Thyroid gland (tissue), 4 donors: ENCODE data around the gene ARHGDIB.

Experiments
- POLR2A ChIP-seq, 2 donors: fragments of 450-650 bp; IDR thresholded peaks; one replicate each; pipeline ENCODE4 v1.6.1; 2017; ENCODE audit warnings: antibody characterized with exemption in 2 of 2, mild to moderate bottlenecking in 2 of 2, moderate library complexity in 1 of 2
- TF ChIP-seq, protein P1 (sequence below), 6 experiments: fragments of 200-600 bp in 3 of 6; fragments of 450-650 bp in 3 of 6; sonication (generic) in 3 of 6; IDR thresholded peaks; one replicate each; pipeline ENCODE4 v1.5.1; 2016 to 2019; ENCODE audit warnings: antibody characterized with exemption in 6 of 6, mild to moderate bottlenecking in 2 of 6, inconsistent platforms in 1 of 6, moderate library complexity in 1 of 6

DNA sequence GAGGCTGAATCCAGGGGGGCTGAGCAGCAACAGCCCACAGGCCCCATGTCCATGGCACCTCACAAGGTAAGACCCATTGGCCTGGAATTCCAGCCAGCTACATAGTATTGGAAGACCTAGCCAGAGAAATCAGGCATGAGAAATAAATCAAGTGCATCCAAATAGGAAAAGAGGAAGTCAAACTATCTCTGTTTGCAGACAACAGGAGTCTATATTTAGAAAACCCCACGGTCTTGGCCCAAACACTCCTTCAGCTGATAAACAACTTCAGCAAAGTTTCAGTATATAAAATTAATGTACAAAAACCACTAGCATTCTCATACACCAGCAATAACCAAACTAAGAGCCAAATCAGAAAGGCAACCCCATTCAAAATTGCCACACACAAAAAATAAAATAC is 28.4 kb upstream of the ARHGDIB start:
- TF ChIP-seq, protein P1, sequence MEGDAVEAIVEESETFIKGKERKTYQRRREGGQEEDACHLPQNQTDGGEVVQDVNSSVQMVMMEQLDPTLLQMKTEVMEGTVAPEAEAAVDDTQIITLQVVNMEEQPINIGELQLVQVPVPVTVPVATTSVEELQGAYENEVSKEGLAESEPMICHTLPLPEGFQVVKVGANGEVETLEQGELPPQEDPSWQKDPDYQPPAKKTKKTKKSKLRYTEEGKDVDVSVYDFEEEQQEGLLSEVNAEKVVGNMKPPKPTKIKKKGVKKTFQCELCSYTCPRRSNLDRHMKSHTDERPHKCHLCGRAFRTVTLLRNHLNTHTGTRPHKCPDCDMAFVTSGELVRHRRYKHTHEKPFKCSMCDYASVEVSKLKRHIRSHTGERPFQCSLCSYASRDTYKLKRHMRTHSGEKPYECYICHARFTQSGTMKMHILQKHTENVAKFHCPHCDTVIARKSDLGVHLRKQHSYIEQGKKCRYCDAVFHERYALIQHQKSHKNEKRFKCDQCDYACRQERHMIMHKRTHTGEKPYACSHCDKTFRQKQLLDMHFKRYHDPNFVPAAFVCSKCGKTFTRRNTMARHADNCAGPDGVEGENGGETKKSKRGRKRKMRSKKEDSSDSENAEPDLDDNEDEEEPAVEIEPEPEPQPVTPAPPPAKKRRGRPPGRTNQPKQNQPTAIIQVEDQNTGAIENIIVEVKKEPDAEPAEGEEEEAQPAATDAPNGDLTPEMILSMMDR (IDR thresholded peaks at IDR 0.05) = no peak
- TF ChIP-seq POLR2A (IDR thresholded peaks at IDR 0.05) = no peak
